NCI-H226 (cell line): ENCODE measurements around the gene MAGEA9B.
"Not testable (repeated sequence)": the region's sequence is repeated elsewhere in the genome, so short reads cannot be mapped to it uniquely, and the experiment has no call there.

Experiments used
- DNase-seq: peaks from one replicate; pipeline ENCODE4 v3.0.0-alpha.2; 2015

MAGEA9B gene

DNA sequence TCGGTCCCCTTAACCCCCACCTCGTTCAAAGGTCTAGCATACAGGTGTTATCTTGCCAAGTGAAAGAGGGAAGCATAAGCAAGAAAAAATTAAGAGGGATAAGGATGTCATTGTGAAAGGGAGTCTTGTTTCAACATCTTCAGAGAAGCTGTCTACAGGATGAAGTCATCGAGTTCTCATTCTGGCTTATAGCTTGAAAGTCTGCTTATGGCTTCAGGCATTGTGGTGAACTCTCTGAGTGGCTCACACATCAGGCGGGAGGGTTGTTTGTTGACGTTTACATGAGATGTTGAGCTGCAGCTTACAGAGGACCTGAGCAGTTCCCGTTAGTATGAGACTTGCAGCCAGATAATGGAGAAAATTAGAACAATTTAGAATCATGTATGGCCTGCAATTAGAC, 16.6 kb downstream of the MAGEA9B start:
- peak; percentile 47 for DNase-seq

GRCh38 chrX:149569770-149570169, 17.5 kb downstream of the MAGEA9B start:
- no peak for DNase-seq

GRCh38 chrX:149568701-149569296, 18.5 kb downstream of the MAGEA9B start:
- no peak for DNase-seq

- no peak for DNase-seq
These were observed 19.4 kb downstream of the MAGEA9B start for GRCh38 chrX:149567621-149568417.

DNA sequence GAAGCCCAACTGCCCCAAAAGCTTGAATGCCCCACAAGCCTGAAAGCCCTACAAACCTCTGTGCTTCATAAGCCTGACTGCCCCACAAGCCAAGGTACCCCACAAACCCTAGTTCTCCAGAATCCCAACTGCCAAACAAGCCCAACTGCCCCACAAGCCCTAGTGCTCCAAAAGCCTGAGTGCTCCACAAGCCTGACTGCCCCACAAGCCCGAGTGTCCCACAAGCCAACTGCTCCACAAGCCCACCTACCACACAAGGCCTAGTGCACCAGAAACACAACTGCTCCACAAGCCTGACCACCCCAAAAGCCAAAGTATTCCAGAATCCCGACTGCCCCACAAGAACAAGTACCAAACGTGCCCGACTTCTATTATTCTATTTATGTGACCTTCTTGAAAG, 23.9 kb downstream of the MAGEA9B start:
- DNase-seq, result no peak

DNA sequence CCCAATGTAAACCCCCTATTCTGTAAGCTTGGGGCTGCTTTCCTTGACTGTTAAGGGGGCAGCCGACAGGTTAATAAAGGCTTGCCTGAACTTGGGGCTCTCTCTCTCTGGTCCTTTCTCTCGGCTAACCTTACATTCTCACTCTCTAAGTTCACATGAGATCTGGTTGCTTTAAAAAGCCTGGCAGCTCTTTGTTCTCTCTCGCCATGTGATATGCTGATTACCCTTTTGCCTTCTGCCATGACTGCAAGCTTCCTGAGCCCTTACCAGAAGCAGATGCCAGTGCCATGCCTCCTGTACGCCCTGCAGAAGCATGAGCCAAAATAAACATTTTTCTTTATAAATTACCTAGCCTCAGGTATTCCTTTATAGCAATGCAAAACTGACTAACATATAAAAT, 32.0 kb downstream of the MAGEA9B start:
- DNase-seq, result not testable (repeated sequence)

GRCh38 chrX:149551939-149552248, 35.4 kb downstream of the MAGEA9B start:
- DNase-seq, result not testable (repeated sequence)

DNA sequence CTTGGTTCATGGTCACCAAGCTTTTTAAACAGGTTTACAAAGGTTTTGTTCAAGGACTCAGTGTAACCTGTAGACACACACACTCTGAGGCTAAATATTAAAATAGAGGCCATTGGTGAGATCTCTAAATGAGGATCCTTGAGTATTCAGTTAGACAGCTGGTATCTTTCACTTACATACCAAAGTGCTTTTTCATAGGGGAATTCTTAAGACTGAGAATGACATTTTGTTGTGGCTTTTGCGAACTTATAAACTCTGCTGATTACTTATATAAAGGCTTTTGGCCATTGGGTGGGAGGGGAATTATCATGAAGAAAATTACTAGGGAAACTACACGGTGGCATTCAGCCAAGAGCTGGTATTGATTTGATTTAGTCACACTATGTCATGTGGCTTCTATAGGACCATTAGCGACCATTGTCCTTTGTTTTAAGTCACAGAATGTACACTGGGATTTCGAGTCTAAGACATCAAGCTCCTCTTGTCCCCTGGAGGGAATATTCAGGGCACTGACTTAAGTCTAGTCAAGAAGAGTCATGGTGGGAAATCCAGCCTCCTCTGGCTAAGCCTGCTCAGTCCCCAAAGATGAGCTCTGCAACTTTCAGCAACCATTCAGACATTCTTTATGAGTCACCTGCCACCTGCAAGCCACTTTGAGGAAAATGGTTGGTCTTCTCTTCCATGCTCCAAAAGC, 35.9 kb downstream of the MAGEA9B start:
- DNase-seq, result not testable (repeated sequence)

DNA sequence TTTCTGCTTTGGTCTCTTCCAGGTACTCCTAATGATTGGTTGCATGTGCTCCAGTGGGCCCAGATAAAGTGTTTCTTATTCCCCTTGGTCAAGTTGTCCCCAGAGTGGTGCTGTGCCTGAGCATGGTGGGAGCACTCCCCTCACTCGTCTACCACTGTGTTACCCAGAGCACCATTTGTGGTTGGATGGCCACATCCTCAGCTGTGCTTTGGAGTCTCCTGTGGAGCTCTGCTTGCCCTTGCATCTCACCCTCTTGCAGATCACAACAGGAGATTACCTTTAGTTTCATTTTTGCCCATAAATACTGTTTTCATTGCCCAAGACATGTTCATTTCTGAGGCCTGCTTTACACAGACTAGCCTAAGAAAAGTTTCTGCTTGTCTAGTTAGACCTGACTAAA, 36.8 kb downstream of the MAGEA9B start:
- DNase-seq, result not testable (repeated sequence)

DNA sequence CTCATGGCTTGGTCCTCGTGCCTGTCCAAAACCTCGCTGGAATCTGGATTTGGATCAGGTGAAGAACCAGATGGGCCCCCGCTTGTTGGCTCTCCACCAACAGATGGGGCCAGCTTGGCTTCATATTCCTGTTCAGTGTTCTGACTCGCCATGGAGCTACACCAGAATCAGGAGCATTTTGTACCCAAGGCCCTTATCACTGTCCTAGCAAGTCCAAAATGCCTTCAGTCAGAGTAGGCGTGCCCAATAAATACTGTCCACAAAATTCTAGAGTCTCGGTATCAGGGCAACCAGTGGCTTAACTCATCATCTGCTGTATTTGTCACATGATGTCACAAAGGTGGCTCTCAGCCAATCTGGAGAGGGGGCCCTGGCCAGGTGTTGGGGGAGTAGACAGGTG, 37.6 kb downstream of the MAGEA9B start, which contains the start of gene HSFX3:
Gene HSFX3, minus strand, starts transcription at position 224 of the 400 bp plus-strand sequence. Its CDS starts 72 bp downstream, at position 152.
- not testable (repeated sequence) for DNase-seq

DNA sequence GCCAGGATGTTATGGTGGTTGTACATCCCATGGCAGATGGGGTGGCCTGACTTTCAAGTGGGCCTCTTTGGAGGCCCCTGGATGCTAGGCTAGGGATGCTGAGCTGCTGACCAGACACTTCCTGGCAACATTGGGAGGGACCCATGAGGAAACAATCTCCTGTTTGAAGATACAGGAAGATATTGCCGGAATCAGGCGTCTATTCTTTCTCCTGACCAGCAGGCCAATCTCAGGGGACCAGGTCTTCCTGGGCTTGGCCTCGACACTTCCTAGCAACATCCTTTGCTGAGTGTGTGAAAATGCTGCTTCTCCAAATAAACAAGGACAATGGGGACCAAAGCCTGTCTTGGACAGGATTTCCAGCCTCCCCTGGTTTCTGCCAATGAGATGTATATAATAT, 39.5 kb downstream of the MAGEA9B start:
- DNase-seq, result not testable (repeated sequence)

GRCh38 chrX:149546962-149547361, 40.3 kb downstream of the MAGEA9B start:
- not testable (repeated sequence) for DNase-seq

- DNase-seq, result not testable (repeated sequence)
These were observed 41.4 kb downstream of the MAGEA9B start for GRCh38 chrX:149545545-149546543.

DNA sequence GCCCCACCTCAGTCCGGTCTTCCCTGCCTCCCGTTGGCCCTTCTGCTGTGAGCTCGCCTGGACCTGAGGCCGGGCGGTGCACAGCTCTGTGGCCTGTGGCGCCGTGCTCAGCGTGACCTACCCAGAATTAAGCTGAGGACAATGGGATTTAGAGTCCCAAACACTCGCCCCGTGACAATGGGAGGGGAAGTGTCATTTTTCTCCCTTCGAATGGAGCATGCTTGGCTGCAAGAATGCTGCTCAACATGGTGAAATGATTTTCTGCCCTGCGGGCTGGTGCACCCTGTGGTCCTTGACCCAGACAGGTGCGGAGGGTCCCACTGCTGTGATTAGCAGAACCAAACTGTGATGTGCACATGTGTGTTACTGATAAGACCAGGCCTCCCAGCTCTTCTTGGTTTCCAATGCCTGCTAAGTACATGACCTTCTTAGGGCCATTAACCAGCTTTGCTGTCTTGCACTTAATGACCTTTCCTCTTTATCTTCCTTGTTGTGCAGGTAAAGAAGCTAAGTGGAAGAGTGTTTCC, 45.7 kb downstream of the MAGEA9B start:
- DNase-seq, result no peak

GRCh38 chrX:149540621-149541520, 46.4 kb downstream of the MAGEA9B start, which contains the start of gene EOLA1:
TSS of gene EOLA1 (plus strand) at chrX:149541012. CDS start at chrX:149545631, 4,619 bp downstream.
- peak; percentile 92 for DNase-seq

- DNase-seq, result no peak
These were observed 47.1 kb downstream of the MAGEA9B start for GRCh38 chrX:149540131-149540620.

DNA sequence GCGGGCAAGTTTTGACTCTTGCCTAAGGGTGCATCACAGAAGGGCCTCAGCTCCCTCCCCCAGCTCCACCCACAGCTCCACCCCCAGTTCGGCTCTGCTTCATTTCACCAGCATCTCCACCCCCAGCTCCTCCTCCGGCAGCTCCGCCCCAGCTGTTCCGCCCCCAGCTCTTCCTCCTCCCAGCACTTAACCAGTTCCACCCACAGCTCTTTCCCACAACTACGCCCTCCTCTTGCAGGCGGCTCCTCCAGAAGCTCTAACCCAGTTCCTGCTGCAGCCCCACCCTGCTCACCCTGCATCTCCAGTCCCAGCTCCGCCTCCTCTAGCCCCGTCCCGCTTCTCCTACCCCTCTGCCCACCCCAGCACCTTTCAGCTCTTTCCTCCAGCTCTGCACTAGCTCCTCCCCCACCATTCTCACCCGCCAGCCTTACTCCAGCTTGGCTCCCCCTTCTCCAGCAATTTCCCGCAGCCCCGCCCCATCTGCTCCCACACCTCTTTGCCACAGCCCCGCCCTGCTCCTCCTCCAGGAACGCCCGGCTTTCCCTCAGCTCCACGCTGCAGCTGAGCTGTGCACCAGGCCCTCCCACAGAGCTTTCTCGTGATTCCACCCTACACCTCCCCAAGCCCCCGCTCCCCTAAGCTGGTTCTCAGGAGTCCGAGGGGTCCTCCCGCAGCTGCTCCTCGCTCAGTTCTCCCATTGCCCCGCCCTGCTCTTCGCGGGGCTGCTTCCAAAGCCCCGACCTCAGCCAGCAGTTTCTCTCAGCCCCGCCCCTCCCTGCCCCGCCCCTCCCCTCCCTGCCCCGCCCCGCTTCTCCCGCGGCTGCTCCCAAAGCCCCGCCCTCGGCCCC, 47.8 kb downstream of the MAGEA9B start:
- DNase-seq, result peak; percentile 81

DNA sequence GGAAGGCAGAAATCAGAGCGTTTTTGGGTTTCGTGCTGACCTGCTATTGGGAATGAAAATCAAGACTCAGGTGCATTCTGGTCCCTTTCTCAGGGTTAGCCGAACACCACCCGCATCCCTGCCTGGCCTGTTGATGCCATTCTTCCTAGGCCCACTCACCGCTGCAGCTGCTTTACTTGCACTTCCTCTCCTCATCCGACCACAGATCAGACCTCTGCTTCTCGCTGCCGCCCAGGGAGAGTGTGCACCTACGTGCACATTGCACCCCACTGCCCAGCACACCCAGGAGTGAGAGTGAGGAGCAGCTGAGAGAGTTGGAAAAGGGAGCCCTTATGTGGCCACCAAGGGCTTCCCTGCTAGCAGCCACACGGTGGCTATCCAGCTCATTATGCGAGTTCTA, 49.8 kb downstream of the MAGEA9B start:
- not testable (repeated sequence) for DNase-seq

DNA sequence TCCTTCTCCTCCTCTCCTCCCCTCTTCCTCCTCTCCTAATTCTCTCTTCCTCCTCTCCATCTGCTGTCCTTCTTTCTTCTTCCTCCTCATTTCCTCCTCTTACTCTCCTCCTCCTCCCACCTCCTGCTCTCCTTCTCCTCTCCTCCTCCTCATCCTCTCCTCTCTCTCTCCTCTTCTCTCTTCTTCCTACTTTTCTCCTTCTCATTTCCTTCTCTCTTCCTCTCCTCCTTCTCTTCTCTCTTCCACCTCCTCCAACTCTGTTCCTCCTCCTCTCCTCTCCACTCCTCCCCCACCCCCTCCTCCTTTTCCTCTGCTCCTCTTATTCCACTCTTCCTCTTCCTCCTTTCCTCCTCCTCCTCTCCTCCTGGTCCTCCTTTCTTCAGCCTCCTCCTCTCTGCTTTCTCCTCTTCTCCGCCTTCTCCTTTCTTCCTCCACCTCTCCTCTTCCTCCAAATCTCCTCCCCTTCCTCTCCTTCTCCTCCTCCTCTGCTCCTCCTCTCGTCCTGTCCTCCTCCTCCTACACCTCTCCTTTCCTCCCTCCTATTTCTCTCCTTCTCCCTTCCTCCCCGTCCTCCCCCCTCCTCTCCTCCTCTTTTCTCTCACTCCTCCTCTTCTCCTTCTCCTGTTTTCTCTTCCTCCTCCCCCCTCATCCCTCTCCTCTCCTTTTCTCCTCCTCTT, 52.2 kb downstream of the MAGEA9B start:
- DNase-seq, result not testable (repeated sequence)
